Keratinocyte (primary cell): Measurements from ENCODE around the gene PLA2G2F.

Experiments
- CTCF ChIP-seq, 3 experiments: IDR thresholded peaks in 1 of 3; conservative IDR thresholded peaks in 1 of 3; optimal IDR thresholded peaks in 1 of 3; 2 replicates in 2 of 3; 3 replicates in 1 of 3; pipeline versions ENCODE3 to v1.5.1; 2011; ENCODE audit warnings: low read length in 3 of 3, mild to moderate bottlenecking in 3 of 3, moderate library complexity in 2 of 3, control low read depth in 1 of 3, inconsistent platforms in 1 of 3; ENCODE audit not compliant: insufficient read depth in 2 of 3; ENCODE audit errors: extremely low read depth in 1 of 3
- EZH2 ChIP-seq: IDR thresholded peaks from one replicate; pipeline ENCODE4 v1.6.1; 2012; ENCODE audit warnings: inconsistent platforms, mild to moderate bottlenecking, low read length, moderate library complexity

GRCh38 chr1:20164694-20165202 is 25.6 kb downstream of the PLA2G2F start:
- no peak for TF ChIP-seq CTCF (optimal IDR thresholded peaks at IDR 0.05 in 1 of 3, IDR thresholded peaks at IDR 0.05 in 1 of 3, conservative IDR thresholded peaks at IDR 0.05 in 1 of 3; ENCODE audit: extremely low read depth in 1 of 3, insufficient read depth in 2 of 3, low read length in 3 of 3)
- no peak for TF ChIP-seq EZH2
